Small intestine (tissue), 7 donors: ENCODE results near the gene TUT1. TPM values are rescaled to one million over a fixed set of nuclear protein-coding genes. Genes with fewer than 3 reads are reported as not detected.
A peak's percentile ranks its signal among the peaks of the same experiment; 100 is the strongest.

ENCODE experiments used
- DNase-seq, 2 donors: peaks; one replicate each; pipeline versions ENCODE4 v3.0.0 to v3.0.0-alpha.2; 2013
- FAIRE-seq: peaks from 2 replicates; lab custom pipeline; 2012; peaks lifted over from hg19 to GRCh38; lab: Jason Lieb, UNC
- H3K27ac ChIP-seq, 3 donors: one replicate each; pipeline ENCODE4 v1.5.1; 2013; ENCODE audit warnings: low read length in 2 of 3, mild to moderate bottlenecking in 2 of 3, control low read depth in 1 of 3, inconsistent platforms in 1 of 3, low read depth in 1 of 3, moderate library complexity in 1 of 3
- H3K27me3 ChIP-seq, 3 donors: one replicate each; pipeline ENCODE4 v1.6.1; 2013; ENCODE audit warnings: low read length in 3 of 3, inconsistent platforms in 1 of 3; ENCODE audit not compliant: control insufficient read depth in 3 of 3, insufficient read depth in 3 of 3
- H3K36me3 ChIP-seq, 3 donors: one replicate each; pipeline ENCODE4 v1.6.1; 2013; ENCODE audit warnings: low read length in 3 of 3, inconsistent platforms in 1 of 3, low read depth in 1 of 3, mild to moderate bottlenecking in 1 of 3, moderate library complexity in 1 of 3; ENCODE audit not compliant: control insufficient read depth in 3 of 3, insufficient read depth in 2 of 3
- H3K4me1 ChIP-seq, 3 donors: one replicate each; pipeline ENCODE4 v1.6.1; 2013; ENCODE audit warnings: low read length in 2 of 3, inconsistent platforms in 1 of 3, low read depth in 1 of 3, mild to moderate bottlenecking in 1 of 3, moderate library complexity in 1 of 3; ENCODE audit not compliant: control insufficient read depth in 3 of 3, insufficient read depth in 2 of 3
- H3K4me3 ChIP-seq, 3 donors: one replicate each; pipeline ENCODE4 v1.5.1; 2013; ENCODE audit warnings: low read length in 3 of 3, control low read depth in 1 of 3, inconsistent platforms in 1 of 3, low read depth in 1 of 3, mild to moderate bottlenecking in 1 of 3, moderate library complexity in 1 of 3
- H3K9me3 ChIP-seq, 2 donors: one replicate each; pipeline ENCODE4 v1.6.1; 2013; ENCODE audit warnings: low read depth in 1 of 2, low read length in 1 of 2; ENCODE audit not compliant: control insufficient read depth in 2 of 2, insufficient read depth in 1 of 2
- WGBS, 3 donors: extraction: QIAGEN DNeasy Blood & Tissue Kit; methylation state at CpG; one replicate each; pipeline ENCODE4 v1.1.7; 2013; 5-methylcytosine and 5-hydroxymethylcytosine counted together
- polyA plus RNA-seq, 4 donors: library from polyadenylated mRNA; stranded (reverse) in 3 of 4; unstranded in 1 of 4; fragments of 200-250 nt in 3 of 4; fragments of 120-200 nt in 1 of 4; gene quantifications; one replicate each; pipeline versions ENCODE4 v1.2.1 to v1.2.3, GENCODE V29; 2013
- donor health status: healthy with polysubstance abuse.
- donor health status: control.
- donor health status: control.
- donor health status: Bipolar disorder and iron deficiency.
- donor health status: healthy.

The TUT1 gene
- polyA plus RNA-seq, 4 donors, result 7.8 to 20.1 (median 16.6) TPM

DNA sequence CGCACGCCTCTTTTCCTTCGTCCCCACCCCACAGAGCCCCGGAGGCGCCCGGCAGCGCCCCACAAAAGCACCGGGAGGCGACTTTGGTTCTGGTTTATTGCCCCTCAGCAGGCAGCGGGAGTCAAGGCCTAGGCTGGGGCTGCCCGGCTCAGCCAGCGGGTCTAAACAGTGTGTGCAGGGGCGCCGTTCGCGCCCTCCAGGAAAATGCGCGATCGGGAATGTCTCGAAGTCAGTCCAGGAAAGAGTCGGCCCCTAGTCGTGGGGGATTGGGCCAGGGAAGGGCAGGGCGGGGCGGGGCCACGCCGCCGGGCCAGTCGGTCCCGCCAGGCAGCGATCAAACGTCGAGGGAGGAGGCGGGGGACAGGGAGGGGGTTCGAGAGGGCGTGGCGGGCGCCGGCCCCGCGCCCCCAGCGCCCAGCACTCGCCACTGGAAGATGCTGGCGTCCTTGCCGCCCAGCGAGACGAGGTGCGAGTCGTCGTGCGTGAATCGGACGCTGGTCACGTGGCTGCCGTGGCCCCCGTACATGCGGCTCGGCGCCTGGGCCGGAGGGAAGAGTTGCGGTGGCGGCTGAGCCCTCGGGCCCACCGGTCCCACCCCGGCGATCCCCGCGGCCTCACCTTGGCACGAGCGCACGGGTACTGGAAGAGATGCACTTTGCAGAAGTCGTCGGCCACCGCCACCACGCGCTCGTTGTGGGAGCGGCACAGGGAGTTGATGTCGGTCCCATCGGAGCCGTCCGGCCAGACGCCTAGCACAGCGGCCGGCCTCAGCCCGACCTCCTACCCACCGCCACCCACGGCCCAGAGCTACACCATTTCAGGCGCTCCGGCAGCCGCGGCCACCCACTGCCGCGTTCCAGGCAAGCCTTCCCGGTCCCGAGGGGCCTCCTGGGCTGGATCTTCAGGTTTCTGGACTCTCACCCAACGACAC is 11.1 kb upstream of the TUT1 start:
- no peak for FAIRE-seq
- Histone ChIP-seq H3K27me3 (peaks cover 0 to 8% (median 0%) of the 10 kb centered on the region in 3 donors), H3K9me3 (no peaks in the 10 kb centered on the region), H3K4me3 (peak overlapping the region; percentile 45 to 93 (median 56)), H3K36me3 (peaks cover 6 to 51% (median 7%) of the 10 kb centered on the region in 3 donors), H3K27ac (peak overlapping the region; percentile 77 to 95 (median 85)), H3K4me1 (peaks cover 6 to 28% (median 6%) of the 10 kb centered on the region in 3 donors)
- WGBS, 3 donors, result 4 to 16% (median 15%) methylated on average over 72 to 96 of the region's 96 CpGs
- peak in 1 of 2 donors; percentile 76 for DNase-seq

DNA sequence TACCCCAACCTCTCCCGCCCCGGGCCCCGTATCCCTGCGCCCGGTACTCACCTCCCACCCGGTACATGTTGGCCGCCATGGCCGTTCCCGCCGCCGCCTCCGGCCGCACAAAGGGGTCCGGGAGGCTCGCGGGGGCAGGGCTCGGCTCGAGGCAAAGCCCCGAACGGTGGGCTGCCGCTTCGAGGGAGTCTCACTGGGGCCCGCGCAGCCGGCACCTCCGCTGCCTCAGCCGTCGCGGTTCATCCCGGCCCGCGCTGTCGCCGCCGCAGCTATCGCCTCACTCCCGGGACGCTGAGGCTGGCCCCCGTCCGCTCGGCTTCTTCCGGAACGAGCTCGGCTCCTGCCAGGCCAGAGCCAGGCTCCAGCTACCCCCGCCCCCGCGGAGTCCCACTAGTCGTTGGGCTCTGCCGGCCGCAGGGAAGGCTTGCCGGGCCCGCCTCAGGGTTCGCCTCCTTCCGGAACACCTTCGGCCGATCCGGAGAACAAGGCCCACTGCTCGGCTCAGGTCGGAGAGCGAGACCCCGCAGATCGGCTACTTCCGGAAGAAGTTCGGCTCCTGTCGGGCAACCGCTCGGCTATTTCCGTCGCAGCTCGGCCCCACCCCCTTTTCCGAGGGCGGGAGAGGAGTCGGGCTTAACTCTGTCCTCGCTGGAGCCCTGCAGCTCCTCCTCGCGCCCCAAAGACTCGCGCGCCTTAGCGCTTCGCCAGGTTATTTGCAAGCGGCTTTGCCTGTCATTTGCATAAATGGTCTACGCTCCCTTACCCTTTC is 10.2 kb upstream of the TUT1 start, which contains the start of gene MTA2:
Gene MTA2, minus strand, starts transcription at position 494 of the 769 bp plus-strand sequence. Its CDS starts 415 bp downstream, at position 79.
- 0 to 1% (median 0%) methylated on average over 78 to 83 of the region's 83 CpGs for WGBS, 3 donors
- Histone ChIP-seq H3K36me3 (peaks cover 7 to 54% (median 13%) of the 10 kb centered on the region in 3 donors), H3K4me3 (peak within 1 kb of the TSS; percentile 90 to 93 (median 93)), H3K9me3 (no peaks in the 10 kb centered on the region), H3K27ac (peak within 1 kb of the TSS; percentile 85 to 95 (median 85)), H3K27me3 (peaks cover 0 to 8% (median 0%) of the 10 kb centered on the region in 3 donors), H3K4me1 (peaks cover 6 to 28% (median 6%) of the 10 kb centered on the region in 3 donors)
- FAIRE-seq, result no peak
- peak; percentile 98 to 99 for DNase-seq

DNA sequence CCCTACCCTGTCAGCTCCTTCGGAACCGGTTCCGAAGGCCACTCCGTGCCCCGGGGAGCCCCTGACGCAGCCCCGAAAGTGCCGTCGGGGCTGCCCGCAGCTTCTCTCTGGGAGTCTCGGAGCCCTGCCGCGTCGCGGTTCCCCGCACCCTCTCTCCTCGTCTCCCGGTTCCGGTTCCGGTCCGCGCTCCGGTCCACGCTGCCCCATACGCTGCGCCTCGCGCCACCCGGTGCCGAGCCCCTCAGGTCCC is 9.7 kb upstream of the TUT1 start:
- 0 to 1% (median 0%) methylated on average over 26 to 30 of the region's 30 CpGs for WGBS, 3 donors
- Histone ChIP-seq H3K4me1 (peaks cover 6 to 28% (median 6%) of the 10 kb centered on the region in 3 donors), H3K36me3 (peaks cover 11 to 56% (median 13%) of the 10 kb centered on the region in 3 donors), H3K4me3 (peak overlapping the region; percentile 90 to 93 (median 93)), H3K27me3 (peaks cover 0 to 8% (median 0%) of the 10 kb centered on the region in 3 donors), H3K9me3 (no peaks in the 10 kb centered on the region), H3K27ac (peak overlapping the region; percentile 85 to 95 (median 85))
- DNase-seq (peak in 1 of 2 donors; percentile 42), FAIRE-seq (no peak)

DNA sequence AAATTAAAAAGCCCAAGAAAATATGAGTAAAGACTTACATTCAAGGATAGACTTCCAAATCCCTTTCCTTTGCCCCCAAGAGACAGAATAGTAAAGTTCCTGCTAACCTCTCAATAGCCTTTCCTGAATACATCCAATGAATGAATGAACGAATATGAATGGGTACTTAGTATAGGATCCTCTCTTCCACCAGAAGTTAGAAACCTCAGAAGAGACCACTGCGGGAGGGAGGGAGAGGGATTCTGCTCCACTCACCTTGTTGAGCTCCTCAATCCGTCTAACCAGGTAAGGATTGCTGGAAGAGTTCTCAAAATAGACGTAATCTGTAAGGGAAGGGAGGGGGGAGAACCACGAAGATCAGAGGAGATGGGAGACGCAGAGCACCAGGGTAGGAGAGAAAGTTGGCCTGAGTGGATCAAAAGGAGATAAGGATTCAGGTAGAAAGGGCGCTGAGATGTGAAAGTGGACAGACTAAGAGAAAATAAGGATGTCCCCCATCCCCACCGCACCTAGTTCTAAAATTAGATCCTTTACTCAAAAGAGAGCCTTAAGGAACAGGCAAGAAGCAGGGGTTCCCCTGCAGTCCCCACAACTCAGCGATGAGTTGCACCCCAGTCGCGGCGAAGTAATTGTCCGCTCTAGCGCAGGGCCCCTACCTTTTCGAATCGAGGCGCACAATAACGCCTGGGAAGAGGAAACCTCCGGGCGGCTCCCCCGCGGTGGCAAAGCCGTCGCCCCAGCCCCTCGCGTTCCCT is 9.2 kb upstream of the TUT1 start:
- Histone ChIP-seq H3K27ac (peak overlapping the region; percentile 85 to 95 (median 85)), H3K9me3 (no peaks in the 10 kb centered on the region), H3K4me1 (peaks cover 6 to 28% (median 6%) of the 10 kb centered on the region in 3 donors), H3K27me3 (peaks cover 0 to 8% (median 0%) of the 10 kb centered on the region in 3 donors), H3K36me3 (peaks cover 14 to 56% (median 15%) of the 10 kb centered on the region in 3 donors), H3K4me3 (peak overlapping the region; percentile 90 to 93 (median 93))
- no peak for FAIRE-seq
- DNase-seq, result peak in 1 of 2 donors; percentile 41
- WGBS, 3 donors, result 1 to 2% (median 1%) methylated on average over 25 to 26 of the region's 26 CpGs

DNA sequence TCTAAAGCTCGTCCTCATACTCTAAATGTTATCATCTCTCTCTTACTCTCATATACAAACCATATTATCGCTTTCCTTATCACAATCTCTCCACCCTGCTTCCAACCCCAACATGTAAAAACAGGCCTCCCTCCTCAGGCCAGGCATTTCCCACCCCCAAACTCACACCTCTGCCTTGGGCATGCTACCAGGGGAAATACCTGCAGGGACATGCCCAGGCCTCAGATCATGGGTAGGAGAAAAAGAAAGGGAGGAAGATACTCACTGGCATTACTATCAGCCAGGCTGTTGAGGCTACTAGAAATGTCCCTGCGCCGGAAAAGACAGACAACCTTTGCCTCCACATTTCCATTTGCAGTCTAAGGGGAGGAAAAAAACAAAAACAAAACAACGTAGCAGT is 8.6 kb upstream of the TUT1 start:
- DNase-seq (no peak), FAIRE-seq (no peak)
- H3K4me3 ChIP-seq, result peak overlapping the region in 2 of 3 donors; percentile 90 to 93
- H3K9me3 ChIP-seq, result no peaks in the 10 kb centered on the region
- peaks cover 20 to 57% (median 21%) of the 10 kb centered on the region in 3 donors for H3K36me3 ChIP-seq
- H3K27me3 ChIP-seq, result peaks cover 0 to 8% (median 0%) of the 10 kb centered on the region in 3 donors
- 31 to 36% (median 35%) methylated on average over 5 of the region's 5 CpGs for WGBS, 3 donors
- H3K27ac ChIP-seq, result peak overlapping the region in 1 of 3 donors; percentile 8
- H3K4me1 ChIP-seq, result peaks cover 6 to 28% (median 6%) of the 10 kb centered on the region in 3 donors

DNA sequence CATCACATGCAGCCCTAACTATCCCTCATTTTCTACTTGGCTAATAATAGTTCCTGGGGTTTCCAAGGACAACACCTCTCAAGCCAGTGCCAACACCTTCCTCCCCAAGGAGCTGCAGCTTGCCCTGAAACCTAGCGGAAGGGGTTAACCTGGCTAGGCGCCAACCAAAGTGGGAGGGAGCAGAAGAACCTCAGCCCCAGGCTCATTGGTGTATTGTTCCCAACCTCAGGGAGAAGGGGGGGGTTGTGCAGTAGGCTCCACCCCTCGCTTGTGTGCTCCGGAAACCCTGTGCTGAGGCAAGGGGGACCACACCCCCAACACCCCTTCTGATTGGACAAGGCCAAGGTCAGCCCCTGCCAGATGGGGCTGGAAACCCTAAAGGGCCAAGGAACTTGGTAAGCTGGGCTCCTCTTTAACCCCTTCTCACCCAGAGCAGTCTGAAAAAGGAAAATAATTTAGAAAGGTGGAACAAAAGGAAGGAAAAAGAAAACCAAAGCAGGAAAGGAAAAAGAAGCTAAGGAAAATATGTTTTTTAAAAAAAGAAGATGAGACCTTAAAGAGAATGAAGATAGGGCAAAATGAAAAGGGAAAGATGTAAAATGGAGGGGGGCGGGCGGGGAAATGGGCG is 7.9 kb upstream of the TUT1 start:
- no peak for FAIRE-seq
- H3K4me3 ChIP-seq, result no peak overlapping the region
- 28 to 39% (median 33%) methylated on average over 7 of the region's 7 CpGs for WGBS, 3 donors

DNA sequence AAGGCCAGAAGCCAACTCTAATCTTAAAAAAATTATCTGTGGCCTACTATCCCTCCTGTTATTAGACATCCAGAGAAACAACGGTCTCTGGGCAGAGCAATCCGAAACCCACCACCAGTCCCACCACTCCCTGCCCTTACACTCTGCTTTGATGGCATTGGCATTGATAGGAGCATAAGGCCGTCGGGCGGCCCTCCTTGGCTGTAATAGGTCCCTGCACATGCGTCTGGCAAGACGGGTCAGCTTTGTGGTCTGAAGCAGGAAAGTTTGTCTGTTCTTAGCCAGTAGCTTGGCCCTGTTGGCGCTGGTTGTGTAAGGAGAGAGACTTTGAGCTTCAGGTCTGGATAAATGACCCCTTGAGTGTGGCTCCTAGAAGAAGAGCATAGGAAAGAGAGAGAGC is 3.8 kb upstream of the TUT1 start:
- DNase-seq, result no peak
- FAIRE-seq, result no peak
- H3K36me3 ChIP-seq, result peaks cover 21 to 66% (median 22%) of the 10 kb centered on the region in 3 donors
- WGBS, 3 donors, result 86 to 91% (median 87%) methylated on average over 8 of the region's 8 CpGs
- H3K9me3 ChIP-seq, result no peaks in the 10 kb centered on the region
- peaks cover 9 to 26% (median 9%) of the 10 kb centered on the region in 3 donors for H3K4me1 ChIP-seq
- H3K27ac ChIP-seq, result no peak overlapping the region
- H3K27me3 ChIP-seq, result no peaks in the 10 kb centered on the region
- no peak overlapping the region for H3K4me3 ChIP-seq

More for the DNA sequence above, 7.9 kb upstream of the TUT1 start:
- peak; percentile 89 to 91 for DNase-seq
- H3K4me1 ChIP-seq, result peaks cover 6 to 28% (median 6%) of the 10 kb centered on the region in 3 donors
- peak overlapping the region in 2 of 3 donors; percentile 25 to 39 for H3K27ac ChIP-seq
- H3K36me3 ChIP-seq, result peaks cover 21 to 58% (median 22%) of the 10 kb centered on the region in 3 donors
- peaks cover 0 to 8% (median 0%) of the 10 kb centered on the region in 3 donors for H3K27me3 ChIP-seq
- H3K9me3 ChIP-seq, result no peaks in the 10 kb centered on the region
